Measurements from ENCODE around the gene ZNF283.
"Not testable (repeated sequence)": the region's sequence is repeated elsewhere in the genome, so short reads cannot be mapped to it uniquely, and the experiment has no call there.

ZNF283 gene

DNA sequence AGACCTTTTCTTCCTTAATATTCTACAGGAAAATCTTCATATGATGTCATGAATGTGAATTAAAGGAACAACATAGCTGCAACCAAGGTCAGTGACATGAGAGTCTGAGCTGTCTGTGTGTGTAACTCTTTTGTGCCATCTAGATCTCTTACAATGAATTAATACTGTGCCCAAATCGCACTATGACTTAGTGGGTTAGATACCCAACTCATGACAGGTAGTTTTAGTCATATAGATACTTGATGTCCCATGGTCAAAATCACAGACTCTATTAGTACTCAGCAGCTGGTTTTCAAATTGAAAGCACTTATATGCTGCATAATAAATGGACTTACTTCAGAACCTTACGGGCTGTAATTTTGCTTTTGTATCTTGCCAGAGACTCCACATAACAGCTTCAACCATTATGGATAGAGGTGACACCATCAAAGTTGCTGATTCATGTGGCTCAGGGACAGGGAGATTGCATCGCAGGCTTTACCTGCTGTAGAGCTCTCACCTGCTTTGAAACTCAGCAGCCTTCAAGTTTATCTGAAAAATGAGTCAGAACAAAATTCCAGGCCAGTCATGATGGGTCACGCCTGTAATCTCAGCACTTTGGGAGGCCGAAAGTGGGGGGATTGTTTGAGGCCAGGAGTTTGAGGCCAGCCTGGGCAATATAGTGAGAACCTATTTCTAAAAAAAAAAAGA is 12.3 kb upstream of the ZNF283 start:
- H3K9ac ChIP-seq (ENCODE audit: low read length in 2 of 2), result no peak overlapping the region
- no peaks in the 10 kb centered on the region for H3K27me3 ChIP-seq (ENCODE audit: control insufficient read depth in 1 of 2, insufficient read depth in 2 of 2, low read length in 2 of 2)

DNA sequence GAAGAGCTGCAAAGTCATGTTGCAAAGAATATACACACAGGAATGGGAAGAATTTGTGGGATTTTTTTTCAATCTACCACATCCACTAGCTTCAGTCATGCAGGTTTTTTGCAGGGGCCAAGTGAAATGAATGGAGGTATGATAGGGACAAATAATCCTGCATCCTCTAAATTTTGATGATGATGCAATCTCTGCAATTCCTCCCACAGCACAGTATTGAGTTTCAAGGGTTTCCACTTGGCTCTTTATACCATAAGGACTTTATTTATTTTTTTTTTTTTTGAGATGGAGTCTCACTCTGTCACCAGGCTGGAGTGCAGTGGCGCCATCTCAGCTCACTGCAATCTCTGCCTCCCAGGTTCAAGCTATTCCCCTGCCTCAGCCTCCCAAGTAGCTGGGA is 9.7 kb upstream of the ZNF283 start:
- not testable (repeated sequence) for H3K4me3 ChIP-seq (ENCODE audit: low read length in 2 of 2); H3K9ac ChIP-seq (ENCODE audit: low read length in 2 of 2); H3K9me3 ChIP-seq (ENCODE audit: control insufficient read depth in 2 of 2, low read length in 2 of 2); H3K27me3 ChIP-seq (ENCODE audit: control insufficient read depth in 1 of 2, insufficient read depth in 2 of 2, low read length in 2 of 2); H3K36me3 ChIP-seq (ENCODE audit: control insufficient read depth in 2 of 2, insufficient read depth in 2 of 2, low read length in 2 of 2); H3K27ac ChIP-seq (ENCODE audit: low read length)
- peaks cover 10% of the 10 kb centered on the region for H3K4me1 ChIP-seq (ENCODE audit: control insufficient read depth, insufficient read depth, low read length)

More for the DNA sequence above, 12.3 kb upstream of the ZNF283 start:
- Histone ChIP-seq H3K27ac (ENCODE audit: low read length) (no peak overlapping the region), H3K4me1 (ENCODE audit: control insufficient read depth, insufficient read depth, low read length) (peaks cover 2% of the 10 kb centered on the region), H3K36me3 (ENCODE audit: control insufficient read depth in 2 of 2, insufficient read depth in 2 of 2, low read length in 2 of 2) (no peaks in the 10 kb centered on the region), H3K9me3 (ENCODE audit: control insufficient read depth in 2 of 2, low read length in 2 of 2) (no peaks in the 10 kb centered on the region), H3K4me3 (ENCODE audit: low read length in 2 of 2) (no peak overlapping the region)

DNA sequence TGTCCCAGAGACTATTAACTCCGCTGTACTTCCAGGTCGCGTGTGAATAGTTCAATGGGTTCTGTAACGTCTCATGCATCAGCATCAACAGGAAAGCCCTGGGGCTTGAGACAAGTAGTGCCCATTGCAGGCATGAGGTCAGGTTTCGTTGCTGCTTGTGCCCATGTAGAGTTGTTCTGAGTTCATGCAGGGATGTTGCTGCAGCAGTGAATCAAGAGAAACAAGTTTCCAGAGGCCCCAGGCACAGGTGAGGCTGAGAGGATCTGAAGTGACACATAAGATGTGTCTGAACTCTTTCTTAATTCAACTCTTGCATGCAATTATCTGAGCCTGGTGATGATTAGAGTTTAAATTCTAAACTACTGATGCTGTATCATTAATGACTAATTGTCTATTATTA is 8.6 kb upstream of the ZNF283 start:
- H3K9ac ChIP-seq (ENCODE audit: low read length in 2 of 2), result no peak overlapping the region
- no peak overlapping the region for H3K27ac ChIP-seq (ENCODE audit: low read length)
- no peaks in the 10 kb centered on the region for H3K36me3 ChIP-seq (ENCODE audit: control insufficient read depth in 2 of 2, insufficient read depth in 2 of 2, low read length in 2 of 2)
- H3K27me3 ChIP-seq (ENCODE audit: control insufficient read depth in 1 of 2, insufficient read depth in 2 of 2, low read length in 2 of 2), result peaks cover 0 to 4% of the 10 kb centered on the region in 2 donors
- no peaks in the 10 kb centered on the region for H3K9me3 ChIP-seq (ENCODE audit: control insufficient read depth in 2 of 2, low read length in 2 of 2)
- H3K4me1 ChIP-seq (ENCODE audit: control insufficient read depth, insufficient read depth, low read length), result peaks cover 10% of the 10 kb centered on the region
- H3K4me3 ChIP-seq (ENCODE audit: low read length in 2 of 2), result no peak overlapping the region

GRCh38 chr19:43820098-43820883 is 6.8 kb upstream of the ZNF283 start:
- Histone ChIP-seq H3K4me3 (ENCODE audit: low read length in 2 of 2) (peak overlapping the region; percentile 70 to 81), H3K27ac (ENCODE audit: low read length) (no peak overlapping the region), H3K9me3 (ENCODE audit: control insufficient read depth in 2 of 2, low read length in 2 of 2) (no peaks in the 10 kb centered on the region), H3K27me3 (ENCODE audit: control insufficient read depth in 1 of 2, insufficient read depth in 2 of 2, low read length in 2 of 2) (peaks cover 0 to 4% of the 10 kb centered on the region in 2 donors), H3K36me3 (ENCODE audit: control insufficient read depth in 2 of 2, insufficient read depth in 2 of 2, low read length in 2 of 2) (no peaks in the 10 kb centered on the region), H3K9ac (ENCODE audit: low read length in 2 of 2) (peak overlapping the region in 1 of 2 donors; percentile 25), H3K4me1 (ENCODE audit: control insufficient read depth, insufficient read depth, low read length) (peaks cover 10% of the 10 kb centered on the region)

- Histone ChIP-seq H3K4me1 (ENCODE audit: control insufficient read depth, insufficient read depth, low read length) (peaks cover 10% of the 10 kb centered on the region), H3K36me3 (ENCODE audit: control insufficient read depth in 2 of 2, insufficient read depth in 2 of 2, low read length in 2 of 2) (no peaks in the 10 kb centered on the region), H3K4me3 (ENCODE audit: low read length in 2 of 2) (peak overlapping the region; percentile 70 to 81), H3K27me3 (ENCODE audit: control insufficient read depth in 1 of 2, insufficient read depth in 2 of 2, low read length in 2 of 2) (peaks cover 0 to 4% of the 10 kb centered on the region in 2 donors), H3K27ac (ENCODE audit: low read length) (no peak overlapping the region), H3K9ac (ENCODE audit: low read length in 2 of 2) (no peak overlapping the region), H3K9me3 (ENCODE audit: control insufficient read depth in 2 of 2, low read length in 2 of 2) (no peaks in the 10 kb centered on the region)
Observed at GRCh38 chr19:43820884-43821215, 6.3 kb upstream of the ZNF283 start.

- not testable (repeated sequence) for H3K4me3 ChIP-seq (ENCODE audit: low read length in 2 of 2); H3K27me3 ChIP-seq (ENCODE audit: control insufficient read depth in 1 of 2, insufficient read depth in 2 of 2, low read length in 2 of 2); H3K27ac ChIP-seq (ENCODE audit: low read length); H3K9me3 ChIP-seq (ENCODE audit: control insufficient read depth in 2 of 2, low read length in 2 of 2); H3K9ac ChIP-seq (ENCODE audit: low read length in 2 of 2); H3K36me3 ChIP-seq (ENCODE audit: control insufficient read depth in 2 of 2, insufficient read depth in 2 of 2, low read length in 2 of 2)
- H3K4me1 ChIP-seq (ENCODE audit: control insufficient read depth, insufficient read depth, low read length), result peaks cover 19% of the 10 kb centered on the region
Observed at GRCh38 chr19:43823856-43824255, 3.3 kb upstream of the ZNF283 start.

GRCh38 chr19:43824572-43824971 is 2.5 kb upstream of the ZNF283 start:
- not testable (repeated sequence) for H3K9ac ChIP-seq (ENCODE audit: low read length in 2 of 2); H3K4me3 ChIP-seq (ENCODE audit: low read length in 2 of 2); H3K27me3 ChIP-seq (ENCODE audit: control insufficient read depth in 1 of 2, insufficient read depth in 2 of 2, low read length in 2 of 2); H3K9me3 ChIP-seq (ENCODE audit: control insufficient read depth in 2 of 2, low read length in 2 of 2); H3K27ac ChIP-seq (ENCODE audit: low read length); H3K36me3 ChIP-seq (ENCODE audit: control insufficient read depth in 2 of 2, insufficient read depth in 2 of 2, low read length in 2 of 2)
- peaks cover 19% of the 10 kb centered on the region for H3K4me1 ChIP-seq (ENCODE audit: control insufficient read depth, insufficient read depth, low read length)

GRCh38 chr19:43839139-43839538 is 12.0 kb downstream of the ZNF283 start:
- Histone ChIP-seq H3K27ac (ENCODE audit: low read length) (no peak overlapping the region), H3K4me3 (ENCODE audit: low read length in 2 of 2) (peak overlapping the region in 1 of 2 donors; percentile 14), H3K27me3 (ENCODE audit: control insufficient read depth in 1 of 2, insufficient read depth in 2 of 2, low read length in 2 of 2) (no peaks in the 10 kb centered on the region), H3K9me3 (ENCODE audit: control insufficient read depth in 2 of 2, low read length in 2 of 2) (peaks cover 31 to 45% of the 10 kb centered on the region in 2 donors), H3K9ac (ENCODE audit: low read length in 2 of 2) (no peak overlapping the region), H3K36me3 (ENCODE audit: control insufficient read depth in 2 of 2, insufficient read depth in 2 of 2, low read length in 2 of 2) (peaks cover 65 to 67% of the 10 kb centered on the region in 2 donors), H3K4me1 (ENCODE audit: control insufficient read depth, insufficient read depth, low read length) (no peaks in the 10 kb centered on the region)

DNA sequence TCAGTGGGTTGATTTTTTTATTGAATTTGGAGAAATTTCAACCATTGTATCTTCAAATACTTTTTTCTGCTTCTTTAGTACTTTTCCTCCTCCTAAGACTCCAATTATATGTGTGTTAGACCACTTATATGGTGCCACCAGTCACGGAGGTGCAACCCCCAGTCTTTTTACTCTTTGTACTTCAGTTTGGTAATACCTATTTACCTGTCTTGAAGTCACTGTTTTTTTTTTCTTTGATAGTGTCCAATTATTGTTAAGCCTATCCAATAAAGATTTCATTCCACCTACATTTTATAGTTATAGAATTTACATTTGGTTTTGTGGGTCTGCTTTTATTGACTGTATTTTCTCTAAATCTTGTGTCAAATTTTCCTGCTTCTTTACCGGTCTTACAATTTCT is 14.9 kb downstream of the ZNF283 start:
- Histone ChIP-seq H3K27ac (ENCODE audit: low read length) (no peak overlapping the region), H3K9ac (ENCODE audit: low read length in 2 of 2) (no peak overlapping the region), H3K36me3 (ENCODE audit: control insufficient read depth in 2 of 2, insufficient read depth in 2 of 2, low read length in 2 of 2) (peaks cover 53 to 67% of the 10 kb centered on the region in 2 donors), H3K4me3 (ENCODE audit: low read length in 2 of 2) (no peak overlapping the region), H3K4me1 (ENCODE audit: control insufficient read depth, insufficient read depth, low read length) (no peaks in the 10 kb centered on the region), H3K27me3 (ENCODE audit: control insufficient read depth in 1 of 2, insufficient read depth in 2 of 2, low read length in 2 of 2) (no peaks in the 10 kb centered on the region), H3K9me3 (ENCODE audit: control insufficient read depth in 2 of 2, low read length in 2 of 2) (peaks cover 32 to 54% of the 10 kb centered on the region in 2 donors)

- Histone ChIP-seq H3K4me3 (ENCODE audit: low read length in 2 of 2) (peak overlapping the region in 1 of 2 donors; percentile 50), H3K27me3 (ENCODE audit: control insufficient read depth in 1 of 2, insufficient read depth in 2 of 2, low read length in 2 of 2) (no peaks in the 10 kb centered on the region), H3K9ac (ENCODE audit: low read length in 2 of 2) (no peak overlapping the region), H3K4me1 (ENCODE audit: control insufficient read depth, insufficient read depth, low read length) (no peaks in the 10 kb centered on the region), H3K9me3 (ENCODE audit: control insufficient read depth in 2 of 2, low read length in 2 of 2) (peaks cover 54 to 63% of the 10 kb centered on the region in 2 donors), H3K27ac (ENCODE audit: low read length) (no peak overlapping the region), H3K36me3 (ENCODE audit: control insufficient read depth in 2 of 2, insufficient read depth in 2 of 2, low read length in 2 of 2) (peaks cover 33 to 58% of the 10 kb centered on the region in 2 donors)
Observed at GRCh38 chr19:43847246-43847645, 20.1 kb downstream of the ZNF283 start.

DNA sequence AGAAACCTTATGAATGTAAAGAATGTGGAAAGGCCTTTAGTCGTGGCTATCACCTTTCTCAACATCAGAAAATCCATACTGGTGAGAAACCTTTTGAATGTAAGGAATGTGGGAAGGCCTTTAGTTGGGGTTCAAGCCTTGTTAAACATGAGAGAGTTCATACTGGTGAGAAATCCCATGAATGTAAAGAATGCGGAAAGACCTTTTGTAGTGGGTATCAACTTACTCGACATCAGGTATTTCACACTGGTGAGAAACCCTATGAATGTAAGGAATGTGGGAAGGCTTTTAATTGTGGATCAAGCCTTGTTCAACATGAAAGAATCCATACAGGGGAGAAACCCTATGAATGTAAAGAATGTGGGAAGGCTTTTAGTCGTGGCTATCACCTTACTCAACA is 20.8 kb downstream of the ZNF283 start:
- no peaks in the 10 kb centered on the region for H3K4me1 ChIP-seq (ENCODE audit: control insufficient read depth, insufficient read depth, low read length)
- peaks cover 53 to 63% of the 10 kb centered on the region in 2 donors for H3K9me3 ChIP-seq (ENCODE audit: control insufficient read depth in 2 of 2, low read length in 2 of 2)
- H3K4me3 ChIP-seq (ENCODE audit: low read length in 2 of 2), result peak overlapping the region in 1 of 2 donors; percentile 50
- no peaks in the 10 kb centered on the region for H3K27me3 ChIP-seq (ENCODE audit: control insufficient read depth in 1 of 2, insufficient read depth in 2 of 2, low read length in 2 of 2)
- no peak overlapping the region for H3K9ac ChIP-seq (ENCODE audit: low read length in 2 of 2)
- peaks cover 29 to 53% of the 10 kb centered on the region in 2 donors for H3K36me3 ChIP-seq (ENCODE audit: control insufficient read depth in 2 of 2, insufficient read depth in 2 of 2, low read length in 2 of 2)
- H3K27ac ChIP-seq (ENCODE audit: low read length), result no peak overlapping the region

Data from stomach smooth muscle (tissue), 2 donors.